Esophagus muscularis mucosa (tissue), 4 donors: ENCODE measurements around the gene PHACTR1. TPM values are rescaled to one million over a fixed set of nuclear protein-coding genes. Genes with fewer than 3 reads are reported as not detected.

Experiments used
- DNase-seq: peaks from one replicate; pipeline ENCODE4 v3.0.0-alpha.2; 2017; ENCODE audit errors: extremely low spot score
- H3K27ac ChIP-seq, 4 donors: fragments of 200-600 bp; sonication (generic); replicated peaks in 1 of 4; 1 replicate in 3 of 4; 2 replicates in 1 of 4; pipeline ENCODE4 v1.5.1; 2016 to 2019; ENCODE audit warnings: mild to moderate bottlenecking in 1 of 4
- H3K27me3 ChIP-seq, 4 donors: fragments of 200-600 bp; sonication (generic); one replicate each; pipeline versions ENCODE4 v1.5.1 to v1.6.0; 2016 to 2019
- H3K36me3 ChIP-seq, 4 donors: fragments of 200-600 bp; sonication (generic); one replicate each; pipeline ENCODE4 v1.5.1; 2016 to 2019
- H3K4me1 ChIP-seq, 4 donors: fragments of 200-600 bp; sonication (generic); one replicate each; pipeline ENCODE4 v1.5.1; 2016 to 2019
- H3K4me3 ChIP-seq, 4 donors: fragments of 200-600 bp; sonication (generic); 1 replicate in 2 of 4; 2 replicates in 2 of 4; pipeline ENCODE4 v1.5.1; 2016 to 2019; ENCODE audit warnings: mild to moderate bottlenecking in 4 of 4, moderate library complexity in 1 of 4
- H3K9me3 ChIP-seq, 4 donors: fragments of 200-600 bp; sonication (generic); 1 replicate in 3 of 4; 2 replicates in 1 of 4; pipeline ENCODE4 v1.5.1; 2016 to 2019
- CTCF ChIP-seq, 3 experiments: fragments of 200-600 bp in 2 of 3; fragments of 450-650 bp in 1 of 3; sonication (generic) in 2 of 3; IDR thresholded peaks; one replicate each; pipeline ENCODE4 v1.5.1; 2017 to 2019; ENCODE audit warnings: antibody characterized with exemption in 3 of 3, mild to moderate bottlenecking in 2 of 3, moderate library complexity in 1 of 3
- EP300 ChIP-seq: sonication (generic); formaldehyde crosslinking; IDR thresholded peaks from one replicate; pipeline ENCODE4 v1.6.1; 2017; ENCODE audit warnings: antibody characterized with exemption
- POLR2A ChIP-seq: fragments of 450-650 bp; IDR thresholded peaks from one replicate; pipeline ENCODE4 v1.6.1; 2017; ENCODE audit warnings: antibody characterized with exemption, moderate library complexity, mild to moderate bottlenecking, low read depth
- POLR2AphosphoS5 ChIP-seq, 2 donors: sonication (generic); formaldehyde crosslinking; IDR thresholded peaks; one replicate each; pipeline ENCODE4 v1.6.1; 2017; ENCODE audit warnings: antibody characterized with exemption in 2 of 2
- WGBS: methylation state at CpG from one replicate; pipeline ENCODE4 v1.1.5; 2018; 5-methylcytosine and 5-hydroxymethylcytosine counted together
- intact Hi-C: fragments of 100-400 bp; cut with DNase I; formaldehyde crosslinking; loops from one replicate; pipeline ENCODE4 v1.15.1; 2023
- total RNA-seq, 4 donors: library from RNA; depleted of rRNA; stranded (reverse); fragments of >200 nt; gene quantifications; one replicate each; pipeline versions ENCODE4 v1.1.0 to v1.2.1, GENCODE V29; 2016

Gene PHACTR1
- total RNA-seq, 4 donors from 2014 or later, result 0.83 to 4.2 (median 3.1) TPM

GRCh38 chr6:13212538-13212937 lies 496.0 kb downstream of the PHACTR1 start:
- intact Hi-C loops, result no loop called here

GRCh38 chr6:13215390-13215789 lies 498.8 kb downstream of the PHACTR1 start:
- TF ChIP-seq POLR2AphosphoS5 (IDR thresholded peaks at IDR 0.05) (no peak), EP300 (no peak), CTCF (IDR thresholded peaks at IDR 0.05) (no peak), POLR2A (no peak)
- H3K27me3 ChIP-seq, result no peaks in the 10 kb centered on the region
- H3K36me3 ChIP-seq, result no peaks in the 10 kb centered on the region
- no peak overlapping the region for H3K4me3 ChIP-seq
- no peaks in the 10 kb centered on the region for H3K9me3 ChIP-seq
- no peak for DNase-seq
- 99% methylated on average over 2 of the region's 2 CpGs for WGBS
- no peak overlapping the region for H3K27ac ChIP-seq
- intact Hi-C loops, result no loop called here
- peaks cover 8 to 13% (median 10%) of the 10 kb centered on the region in 4 donors for H3K4me1 ChIP-seq

More at GRCh38 chr6:13212538-13212937, 496.0 kb downstream of the PHACTR1 start:
- Histone ChIP-seq H3K9me3 (no peaks in the 10 kb centered on the region), H3K4me3 (no peak overlapping the region), H3K27me3 (no peaks in the 10 kb centered on the region), H3K4me1 (peaks cover 5 to 9% (median 6%) of the 10 kb centered on the region in 4 donors), H3K36me3 (peaks cover 0 to 6% (median 0%) of the 10 kb centered on the region in 4 donors), H3K27ac (no peak overlapping the region)
- DNase-seq, result no peak
- TF ChIP-seq CTCF (IDR thresholded peaks at IDR 0.05) (no peak), EP300 (no peak)
- WGBS, result 96% methylated on average over 14 of the region's 14 CpGs

GRCh38 chr6:13216236-13217014 lies 499.9 kb downstream of the PHACTR1 start:
- H3K9me3 ChIP-seq, result no peaks in the 10 kb centered on the region
- intact Hi-C loops, result no loop called here

GRCh38 chr6:13217206-13217905 lies 500.8 kb downstream of the PHACTR1 start:
- Histone ChIP-seq H3K27me3 (no peaks in the 10 kb centered on the region), H3K4me3 (no peak overlapping the region), H3K9me3 (no peaks in the 10 kb centered on the region), H3K36me3 (peaks cover 0 to 2% (median 0%) of the 10 kb centered on the region in 4 donors), H3K4me1 (peaks cover 8 to 13% (median 10%) of the 10 kb centered on the region in 4 donors), H3K27ac (no peak overlapping the region)
- 64% methylated on average over 4 of the region's 4 CpGs for WGBS
- no peak for DNase-seq
- intact Hi-C loops, result no loop called here
- TF ChIP-seq POLR2AphosphoS5 (IDR thresholded peaks at IDR 0.05), result no peak
- TF ChIP-seq EP300, result no peak
- no peak for TF ChIP-seq POLR2A
- TF ChIP-seq CTCF (IDR thresholded peaks at IDR 0.05), result no peak

More at GRCh38 chr6:13216236-13217014, 499.9 kb downstream of the PHACTR1 start:
- WGBS, result 74% methylated on average over 2 of the region's 2 CpGs
- Histone ChIP-seq H3K36me3 (no peaks in the 10 kb centered on the region), H3K27ac (no peak overlapping the region), H3K4me1 (peaks cover 8 to 13% (median 10%) of the 10 kb centered on the region in 4 donors), H3K4me3 (no peak overlapping the region), H3K27me3 (no peaks in the 10 kb centered on the region)
- no peak for DNase-seq
- TF ChIP-seq CTCF (IDR thresholded peaks at IDR 0.05) (no peak), EP300 (no peak), POLR2AphosphoS5 (IDR thresholded peaks at IDR 0.05) (no peak), POLR2A (no peak)
